C4-2B (cell line): ENCODE measurements around the gene RFX7.

Source experiments
- H3K27ac ChIP-seq: fragments of 450-650 bp; 2 replicates; pipeline ENCODE4 v1.5.1; 2017
- CTCF ChIP-seq: fragments of 450-650 bp; conservative IDR thresholded peaks from 2 replicates; pipeline ENCODE4 v1.5.1; 2017; ENCODE audit warnings: mild to moderate bottlenecking
- ZFX ChIP-seq: fragments of 450-650 bp; IDR thresholded peaks from 2 replicates; pipeline ENCODE4 v1.6.1; 2017

Gene RFX7

GRCh38 chr15:56105855-56106254, 137.8 kb downstream of the RFX7 start:
- TF ChIP-seq CTCF: no peak
- TF ChIP-seq ZFX: no peak
- H3K27ac ChIP-seq: no peak overlapping the region

- TF ChIP-seq ZFX (no peak), CTCF (no peak)
- no peak overlapping the region for H3K27ac ChIP-seq
These were observed 141.2 kb downstream of the RFX7 start for GRCh38 chr15:56102441-56102840.

GRCh38 chr15:56099311-56099710, 144.4 kb downstream of the RFX7 start:
- H3K27ac ChIP-seq: no peak overlapping the region
- TF ChIP-seq CTCF (no peak), ZFX (no peak)

GRCh38 chr15:56098195-56098863, 145.3 kb downstream of the RFX7 start:
- no peak overlapping the region for H3K27ac ChIP-seq
- TF ChIP-seq CTCF (no peak), ZFX (no peak)

- no peak for TF ChIP-seq CTCF
- no peak for TF ChIP-seq ZFX
- H3K27ac ChIP-seq: no peak overlapping the region
These were observed 148.3 kb downstream of the RFX7 start for GRCh38 chr15:56095406-56095805.

GRCh38 chr15:56094171-56094570, 149.5 kb downstream of the RFX7 start:
- TF ChIP-seq CTCF (no peak), ZFX (no peak)

GRCh38 chr15:56088389-56088788, 155.3 kb downstream of the RFX7 start:
- no peak for TF ChIP-seq CTCF
- no peak for TF ChIP-seq ZFX
- H3K27ac ChIP-seq: no peak overlapping the region

More at GRCh38 chr15:56094171-56094570, 149.5 kb downstream of the RFX7 start:
- H3K27ac ChIP-seq: no peak overlapping the region
